Osteoblast (primary cell): Measurements from ENCODE around the gene MYORG. TPM values are rescaled to one million over a fixed set of nuclear protein-coding genes. Genes with fewer than 3 reads are reported as not detected.
"Not testable (repeated sequence)": the region's sequence is repeated elsewhere in the genome, so short reads cannot be mapped to it uniquely, and the experiment has no call there.

Experiments used
- DNase-seq: peaks from one replicate; pipeline ENCODE4 v3.0.0; 2011; ENCODE audit warnings: low spot score, mixed read lengths; ENCODE audit not compliant: insufficient read length; ENCODE audit errors: missing footprints
- H2AFZ ChIP-seq: 2 replicates; pipeline ENCODE4 v1.6.0; 2011; ENCODE audit warnings: mild to moderate bottlenecking, low read length
- H3K27ac ChIP-seq: 2 replicates; pipeline ENCODE4 v1.5.1; 2011; ENCODE audit warnings: mild to moderate bottlenecking, low read depth, low read length, moderate library complexity
- H3K27me3 ChIP-seq: 2 replicates; pipeline ENCODE4 v1.6.0; 2012; ENCODE audit warnings: mild to moderate bottlenecking, control low read depth, inconsistent platforms, low read length, moderate library complexity; ENCODE audit not compliant: insufficient read depth
- H3K36me3 ChIP-seq: 2 replicates; pipeline ENCODE4 v1.5.1; 2011; ENCODE audit warnings: mild to moderate bottlenecking, low read length, control low read depth, moderate library complexity; ENCODE audit not compliant: insufficient read depth
- H3K4me1 ChIP-seq: 2 replicates; pipeline ENCODE4 v1.5.1; 2011; ENCODE audit warnings: mild to moderate bottlenecking, low read length, control low read depth, moderate library complexity; ENCODE audit not compliant: insufficient read depth
- H3K4me2 ChIP-seq: 2 replicates; pipeline ENCODE4 v1.6.0; 2011; ENCODE audit warnings: mild to moderate bottlenecking, low read length; ENCODE audit not compliant: insufficient read depth
- H3K4me3 ChIP-seq: fragments of 200-600 bp; sonication (generic); 3 replicates; pipeline ENCODE4 v1.5.1; 2012; ENCODE audit warnings: mild to moderate bottlenecking, low read length, inconsistent platforms; ENCODE audit not compliant: insufficient read depth
- H3K79me2 ChIP-seq: 2 replicates; pipeline ENCODE4 v1.6.0; 2012; ENCODE audit warnings: mild to moderate bottlenecking, low read length, control low read depth, inconsistent platforms; ENCODE audit not compliant: insufficient read depth
- H3K9me3 ChIP-seq: 2 replicates; pipeline ENCODE4 v1.5.1; 2011; ENCODE audit warnings: low read depth, low read length, control low read depth
- H4K20me1 ChIP-seq: 2 replicates; pipeline ENCODE4 v1.6.0; 2012; ENCODE audit warnings: mild to moderate bottlenecking, low read length, control low read depth; ENCODE audit not compliant: insufficient read depth
- total RNA-seq: library from RNA; depleted of rRNA; stranded (reverse); fragments of >200 nt; gene quantifications from 2 replicates; pipeline ENCODE4 v1.2.3, GENCODE V29; 2012
- TF ChIP-seq, protein P1 (sequence below): IDR thresholded peaks from 2 replicates; pipeline ENCODE4 v1.5.1; 2011; ENCODE audit warnings: mild to moderate bottlenecking, low read depth, low read length, moderate library complexity; ENCODE audit errors: extremely low read depth

The MYORG gene
- total RNA-seq, 1 donor = 0.36 TPM

DNA sequence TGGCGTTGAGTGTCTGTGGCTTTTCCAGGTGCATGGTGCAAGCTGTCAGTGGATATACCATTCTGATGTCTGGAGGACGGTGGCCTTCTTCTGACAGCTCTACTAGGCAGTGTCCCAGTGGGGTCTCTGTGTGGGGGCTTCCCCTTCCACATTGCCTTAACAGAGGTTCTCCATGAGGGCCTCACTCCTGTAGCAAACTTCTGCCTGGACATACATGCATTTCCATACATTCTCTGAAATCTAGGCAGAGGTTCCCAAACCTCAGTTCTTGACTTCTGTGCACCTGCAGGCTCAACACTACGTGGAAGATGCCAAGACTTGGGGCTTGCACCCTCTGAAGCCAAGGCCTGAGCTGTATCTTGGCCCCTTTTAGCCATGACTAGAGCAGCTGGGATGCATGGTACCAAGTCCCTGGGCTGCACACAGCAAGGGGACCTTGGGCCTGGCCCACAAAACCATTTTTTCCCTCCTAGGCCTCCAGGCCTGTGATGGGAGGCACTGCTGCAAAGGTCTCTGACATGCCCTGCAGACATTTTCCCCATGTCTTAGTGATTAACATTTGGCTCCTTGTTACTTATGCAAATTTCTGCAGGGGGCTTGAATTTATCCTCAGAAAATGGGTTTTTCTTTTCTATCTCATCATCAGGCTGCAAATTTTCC lies 8.8 kb downstream of the MYORG start:
- not testable (repeated sequence) for H3K4me1 ChIP-seq, H3K27me3 ChIP-seq, DNase-seq, H3K9me3 ChIP-seq, H3K4me2 ChIP-seq, H3K4me3 ChIP-seq, H2AFZ ChIP-seq, H3K27ac ChIP-seq, H3K36me3 ChIP-seq, H3K79me2 ChIP-seq, H4K20me1 ChIP-seq

DNA sequence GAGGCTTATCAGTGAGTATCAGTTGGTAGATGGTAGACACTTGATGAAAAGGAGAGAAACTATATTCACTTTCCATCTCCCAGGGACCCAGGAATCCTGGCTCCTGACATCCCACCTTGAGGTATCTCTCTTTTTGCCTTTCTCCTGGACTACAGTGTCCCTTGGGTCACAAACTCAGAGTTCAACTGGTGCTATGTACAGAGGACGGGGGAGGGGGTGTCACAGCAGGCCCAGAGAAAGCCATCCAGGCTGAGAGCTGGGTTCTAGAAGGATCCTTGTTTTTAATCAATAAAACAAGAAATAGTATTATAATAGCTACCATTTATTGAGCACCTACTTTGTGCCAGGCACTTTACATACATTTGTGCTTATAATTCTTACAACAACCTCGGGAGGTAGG lies 10.3 kb downstream of the MYORG start:
- Histone ChIP-seq H3K79me2 (no peaks in the 10 kb centered on the region), H3K4me3 (no peak overlapping the region), H3K27me3 (no peaks in the 10 kb centered on the region), H3K36me3 (no peaks in the 10 kb centered on the region), H3K4me1 (no peaks in the 10 kb centered on the region), H3K27ac (no peak overlapping the region), H2AFZ (no peak overlapping the region), H3K4me2 (no peak overlapping the region), H4K20me1 (no peaks in the 10 kb centered on the region), H3K9me3 (no peaks in the 10 kb centered on the region)
- TF ChIP-seq, protein P1, sequence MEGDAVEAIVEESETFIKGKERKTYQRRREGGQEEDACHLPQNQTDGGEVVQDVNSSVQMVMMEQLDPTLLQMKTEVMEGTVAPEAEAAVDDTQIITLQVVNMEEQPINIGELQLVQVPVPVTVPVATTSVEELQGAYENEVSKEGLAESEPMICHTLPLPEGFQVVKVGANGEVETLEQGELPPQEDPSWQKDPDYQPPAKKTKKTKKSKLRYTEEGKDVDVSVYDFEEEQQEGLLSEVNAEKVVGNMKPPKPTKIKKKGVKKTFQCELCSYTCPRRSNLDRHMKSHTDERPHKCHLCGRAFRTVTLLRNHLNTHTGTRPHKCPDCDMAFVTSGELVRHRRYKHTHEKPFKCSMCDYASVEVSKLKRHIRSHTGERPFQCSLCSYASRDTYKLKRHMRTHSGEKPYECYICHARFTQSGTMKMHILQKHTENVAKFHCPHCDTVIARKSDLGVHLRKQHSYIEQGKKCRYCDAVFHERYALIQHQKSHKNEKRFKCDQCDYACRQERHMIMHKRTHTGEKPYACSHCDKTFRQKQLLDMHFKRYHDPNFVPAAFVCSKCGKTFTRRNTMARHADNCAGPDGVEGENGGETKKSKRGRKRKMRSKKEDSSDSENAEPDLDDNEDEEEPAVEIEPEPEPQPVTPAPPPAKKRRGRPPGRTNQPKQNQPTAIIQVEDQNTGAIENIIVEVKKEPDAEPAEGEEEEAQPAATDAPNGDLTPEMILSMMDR = no peak
- peak; percentile 34 for DNase-seq

DNA sequence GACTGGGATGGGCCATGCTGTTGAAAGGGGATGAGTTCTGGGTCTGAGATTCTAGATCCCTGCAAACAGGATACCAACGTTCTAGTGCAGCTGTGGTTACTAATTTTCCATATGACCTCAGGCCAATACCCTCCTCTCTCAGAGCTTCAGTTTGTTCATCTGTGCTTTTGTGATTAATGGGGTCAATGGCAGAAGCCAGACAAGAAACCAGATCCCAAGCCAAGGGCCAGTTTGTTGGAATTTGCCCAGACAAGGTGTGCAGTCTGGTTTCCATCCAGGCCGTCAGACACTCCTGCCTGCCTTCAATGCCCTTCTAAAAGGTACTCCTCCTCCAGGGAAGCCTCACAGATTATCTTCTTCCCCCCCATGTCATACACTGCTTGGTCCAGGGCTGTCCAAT lies 11.4 kb downstream of the MYORG start:
- no peaks in the 10 kb centered on the region for H3K36me3 ChIP-seq
- no peaks in the 10 kb centered on the region for H3K79me2 ChIP-seq
- no peak overlapping the region for H3K27ac ChIP-seq
- H3K9me3 ChIP-seq = no peaks in the 10 kb centered on the region
- H3K4me2 ChIP-seq = no peak overlapping the region
- H2AFZ ChIP-seq = no peak overlapping the region
- no peaks in the 10 kb centered on the region for H3K27me3 ChIP-seq
- peak; percentile 35 for DNase-seq
- H3K4me1 ChIP-seq = no peaks in the 10 kb centered on the region
- TF ChIP-seq, protein P1 = no peak
- H3K4me3 ChIP-seq = no peak overlapping the region
- no peaks in the 10 kb centered on the region for H4K20me1 ChIP-seq

DNA sequence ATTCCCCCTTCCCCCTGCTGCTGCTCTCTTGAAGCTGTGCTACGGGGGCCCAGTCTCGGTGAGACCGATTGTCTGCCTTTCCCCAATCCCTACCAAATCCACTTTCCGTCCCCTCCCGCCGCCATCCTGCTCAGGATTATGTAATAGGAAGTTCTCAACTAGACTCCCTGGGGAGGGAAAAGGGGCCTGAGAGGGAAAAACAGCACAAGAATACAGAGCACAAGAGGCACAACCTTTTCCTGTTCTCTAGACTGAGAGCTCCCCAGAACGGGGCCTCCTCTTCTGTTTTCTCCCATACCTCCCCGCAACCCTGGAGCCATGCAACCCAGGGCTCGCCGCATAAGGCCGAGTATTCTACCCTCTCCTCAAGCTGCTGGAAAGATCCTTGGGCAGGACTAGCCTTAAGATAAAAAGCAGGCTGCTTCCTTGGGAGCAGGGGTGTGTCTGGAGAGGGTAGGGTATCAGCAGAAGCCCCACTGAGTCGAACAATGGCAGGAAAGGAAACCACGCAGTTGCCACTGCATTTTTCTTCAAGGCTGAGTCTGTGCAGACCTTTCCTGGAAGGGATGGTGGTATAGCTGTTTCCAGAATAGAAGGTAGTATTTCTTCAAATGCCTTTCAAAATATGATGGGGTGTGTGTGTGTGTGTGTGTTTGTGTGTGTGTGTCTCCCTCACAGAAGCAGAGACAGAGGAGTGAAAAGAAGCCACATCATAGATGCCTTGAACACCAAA lies 12.9 kb downstream of the MYORG start:
- H3K4me3 ChIP-seq = no peak overlapping the region
- H4K20me1 ChIP-seq = no peaks in the 10 kb centered on the region
- H2AFZ ChIP-seq = no peak overlapping the region
- H3K9me3 ChIP-seq = no peaks in the 10 kb centered on the region
- H3K4me1 ChIP-seq = no peaks in the 10 kb centered on the region
- peak; percentile 46 for DNase-seq
- H3K27me3 ChIP-seq = no peaks in the 10 kb centered on the region
- TF ChIP-seq, protein P1 = no peak
- H3K27ac ChIP-seq = no peak overlapping the region
- H3K36me3 ChIP-seq = no peaks in the 10 kb centered on the region
- H3K4me2 ChIP-seq = no peak overlapping the region
- no peaks in the 10 kb centered on the region for H3K79me2 ChIP-seq
